GM03348 (cell line): Measurements from ENCODE around the gene MAPKAPK3.
"Not testable (repeated sequence)": the region's sequence is repeated elsewhere in the genome, so short reads cannot be mapped to it uniquely, and the experiment has no call there.

Experiments used
- DNase-seq: peaks from one replicate; pipeline ENCODE4 v3.0.0; 2012; ENCODE audit warnings: low spot score

Gene MAPKAPK3

DNA sequence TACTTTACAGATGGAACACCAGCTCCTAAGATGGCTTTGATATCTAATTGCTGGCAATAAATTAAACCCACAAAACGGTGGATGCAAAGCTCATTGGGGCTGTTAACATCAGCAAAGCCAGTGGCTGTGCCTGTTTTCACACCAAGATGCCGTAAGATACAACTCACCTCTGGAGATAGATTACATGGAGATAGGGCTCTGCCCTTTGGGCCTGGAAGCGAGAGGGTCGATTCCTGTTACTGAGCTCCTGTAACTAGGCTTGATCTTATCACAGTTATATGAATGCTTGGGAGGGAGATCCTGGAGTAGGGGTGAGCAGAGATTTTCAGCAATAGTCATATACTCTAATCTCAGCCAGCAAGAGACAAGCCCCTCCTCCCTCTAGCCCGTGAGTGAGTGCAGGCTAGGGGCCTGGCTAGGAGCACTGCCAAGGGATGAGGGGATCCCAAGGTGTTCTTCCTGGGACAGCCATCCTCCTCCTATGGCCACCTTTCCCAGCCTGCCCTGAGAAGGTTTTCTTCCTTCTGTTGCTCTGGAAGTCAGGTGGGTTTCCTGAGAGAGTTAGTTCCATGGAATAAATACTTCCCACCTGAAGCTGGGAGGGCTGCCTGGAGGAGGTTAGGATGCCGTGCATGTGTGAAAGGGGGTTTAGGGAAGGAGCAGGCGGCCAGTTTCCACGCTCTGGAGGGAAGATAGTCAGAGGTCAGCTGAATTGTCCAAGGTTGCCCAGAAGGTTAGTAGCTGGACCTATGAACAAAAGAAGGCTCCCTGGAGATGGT, 39.7 kb downstream of the MAPKAPK3 start:
- no peak for DNase-seq

DNA sequence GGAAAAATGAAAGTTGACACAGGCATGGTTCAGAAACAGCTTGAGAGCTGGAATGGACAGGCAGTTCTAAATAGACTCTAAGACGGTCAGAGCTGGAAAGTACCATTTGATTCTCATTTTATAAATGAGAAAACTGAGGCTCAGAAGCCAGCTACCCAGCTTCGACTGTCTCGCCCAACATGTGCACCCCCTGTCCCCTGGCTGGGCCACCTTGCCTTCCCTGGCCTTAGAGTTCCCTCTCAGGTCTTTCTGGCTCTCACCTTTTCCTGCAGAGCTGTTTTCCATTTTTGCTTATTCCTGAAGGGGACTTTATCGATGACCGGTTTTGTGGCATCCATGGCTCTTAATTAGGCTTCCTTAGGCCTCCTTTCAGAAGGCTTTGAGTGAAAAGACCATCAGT, 40.5 kb downstream of the MAPKAPK3 start:
- DNase-seq = no peak

DNA sequence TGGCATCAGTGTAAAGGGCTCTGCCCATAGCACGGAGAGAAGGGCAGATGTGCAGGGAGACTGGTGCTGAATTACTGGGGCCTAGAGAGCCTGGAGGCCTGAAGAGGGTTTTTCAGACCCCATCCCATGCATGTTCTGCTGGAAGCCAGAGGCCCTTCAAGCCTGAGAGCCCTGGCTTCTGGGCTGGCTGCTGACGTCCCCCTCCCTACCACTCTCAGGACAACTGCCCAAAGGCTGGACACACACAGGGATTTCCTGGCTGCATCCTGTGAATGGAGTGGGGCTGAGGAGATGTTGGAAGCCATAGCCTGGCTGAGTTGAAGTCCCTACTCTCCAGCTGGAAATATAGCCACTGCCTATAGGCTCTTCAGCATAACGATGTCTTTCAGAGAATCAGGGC, 40.9 kb downstream of the MAPKAPK3 start:
- no peak for DNase-seq

DNA sequence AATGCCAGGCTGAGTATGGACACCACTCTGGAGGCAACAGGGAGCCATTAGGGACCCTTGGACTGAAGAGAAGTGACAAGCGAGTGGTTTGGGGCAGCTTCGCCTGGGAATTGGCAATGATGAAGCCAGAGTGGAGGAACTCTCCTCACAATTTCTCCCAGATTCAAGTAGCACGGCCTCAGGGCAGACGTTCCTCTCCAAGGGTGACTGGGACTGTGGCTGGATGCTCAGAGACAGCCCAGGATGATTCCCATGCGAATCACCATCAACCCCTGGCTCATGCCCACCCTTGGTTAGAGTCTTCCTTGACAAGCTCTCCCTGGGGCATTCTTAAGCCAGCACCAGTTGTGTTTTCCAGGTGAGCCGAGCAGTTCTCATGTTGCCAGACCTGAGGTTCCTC, 41.5 kb downstream of the MAPKAPK3 start:
- no peak for DNase-seq

DNA sequence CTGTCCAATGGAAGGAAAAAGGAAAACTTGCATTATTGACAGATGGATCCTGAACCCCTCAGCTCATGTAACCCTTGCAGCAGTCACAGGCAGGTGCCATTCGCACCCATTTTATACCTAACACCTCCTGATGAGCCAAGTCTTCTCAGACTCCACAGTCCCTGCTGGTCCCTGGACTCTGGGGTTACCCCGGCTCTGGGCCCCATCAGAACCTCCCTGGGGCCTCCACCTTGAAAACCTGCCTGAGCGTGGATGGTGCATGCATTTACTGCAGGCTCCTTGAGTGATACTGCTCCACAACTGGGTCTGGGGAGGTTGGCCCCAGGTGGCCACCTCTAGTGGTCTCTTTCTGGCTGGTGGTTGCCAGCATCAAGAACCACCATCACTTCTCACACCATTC, 41.9 kb downstream of the MAPKAPK3 start:
- DNase-seq = no peak

DNA sequence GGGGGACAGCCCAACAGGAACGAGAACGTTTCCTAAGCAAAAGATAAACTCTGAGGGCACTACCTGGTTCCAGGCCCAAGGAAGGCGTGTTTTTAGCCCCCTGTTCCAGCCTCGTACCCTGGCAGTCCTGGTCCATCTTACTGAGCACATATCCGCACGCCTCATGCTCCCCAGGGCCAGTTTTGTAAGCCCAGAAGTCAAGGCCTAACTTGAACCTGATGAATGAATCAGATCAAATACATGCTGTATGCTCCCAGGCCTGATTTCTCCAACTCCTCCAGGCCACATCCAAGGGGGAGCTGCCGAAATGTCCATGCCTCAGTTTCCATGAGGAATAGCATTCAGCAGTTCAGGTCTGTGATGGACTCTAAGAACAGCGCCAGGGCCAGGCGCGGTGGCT, 43.4 kb downstream of the MAPKAPK3 start:
- no peak for DNase-seq

DNA sequence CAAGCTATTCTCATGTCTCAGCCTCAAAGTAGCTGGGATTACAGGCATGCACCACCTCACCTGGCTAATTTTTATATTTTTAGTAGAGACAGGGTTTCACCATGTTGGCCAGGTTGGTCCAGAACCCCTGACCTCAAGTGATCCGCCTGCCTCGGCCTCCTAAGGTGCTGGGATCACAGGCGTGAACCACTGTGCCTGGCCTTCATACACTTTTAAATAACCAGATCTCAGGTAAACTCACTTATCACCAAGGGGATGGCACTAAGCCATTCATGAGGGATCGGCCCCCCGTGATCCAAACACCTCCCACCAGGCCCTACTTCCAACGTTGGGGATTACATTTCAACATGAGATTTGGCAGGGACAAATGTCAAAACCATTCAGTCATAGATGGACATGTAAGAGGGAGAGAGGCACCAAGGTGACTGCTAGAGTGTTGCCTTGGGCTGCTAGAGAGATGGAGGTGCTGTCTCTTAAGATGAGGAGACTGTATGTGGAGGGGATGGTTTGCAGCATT, 44.4 kb downstream of the MAPKAPK3 start:
- DNase-seq = no peak

DNA sequence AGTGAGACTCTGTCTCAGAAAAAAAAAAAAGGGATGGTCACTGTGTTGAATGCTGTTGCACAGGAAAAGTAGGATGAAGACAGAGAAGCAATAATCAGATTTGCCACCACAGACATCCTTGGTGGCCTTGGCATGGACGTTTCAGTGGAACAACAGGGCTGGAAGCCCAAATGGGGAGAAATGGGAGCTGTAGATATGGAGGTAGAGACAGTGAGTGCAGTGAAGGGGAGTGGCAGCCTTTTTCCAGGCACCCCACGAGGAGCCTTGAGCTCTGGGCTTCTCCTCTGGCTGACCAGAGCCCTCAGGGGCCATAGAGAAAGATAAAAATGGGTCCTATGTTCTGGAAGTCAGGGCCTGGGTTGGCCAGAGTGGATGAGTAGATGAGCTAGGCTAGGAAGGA, 45.5 kb downstream of the MAPKAPK3 start:
- DNase-seq = no peak

DNA sequence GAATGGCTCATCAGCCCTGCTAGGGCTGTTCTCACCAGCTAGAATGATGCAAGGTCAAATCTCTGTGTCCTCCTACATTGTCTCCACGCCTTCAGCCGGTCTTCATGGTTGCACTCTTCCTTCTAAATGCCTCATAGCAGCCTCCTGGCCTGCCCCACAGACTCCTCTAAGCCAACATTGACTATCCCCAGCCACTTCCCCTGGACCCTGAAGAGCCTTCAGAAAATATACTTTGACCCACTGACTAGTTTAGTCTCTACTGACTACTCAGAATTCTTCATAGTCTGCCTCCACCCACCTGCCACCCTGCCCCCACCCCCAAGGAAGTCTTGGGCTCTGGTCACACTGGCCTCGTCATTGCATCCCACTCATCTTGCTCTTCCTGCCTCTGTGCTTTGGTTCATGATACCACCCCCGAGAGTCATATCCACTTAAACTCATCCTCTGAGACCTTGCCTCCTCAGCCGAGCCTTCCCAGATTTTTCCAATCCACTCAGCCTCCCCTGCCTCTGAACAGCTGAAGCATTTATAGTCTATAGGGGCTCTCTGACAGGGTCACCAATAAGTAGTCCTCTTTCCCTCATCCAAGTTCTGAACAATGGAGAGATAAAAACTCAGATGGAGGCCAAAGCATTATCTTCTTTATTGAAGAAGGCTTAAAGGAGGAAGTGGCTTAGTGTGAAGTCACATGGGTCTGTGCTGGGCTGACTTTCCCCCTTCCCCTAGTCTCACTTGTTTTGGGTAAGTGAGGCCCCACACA, 48.3 kb downstream of the MAPKAPK3 start:
- DNase-seq = no peak

DNA sequence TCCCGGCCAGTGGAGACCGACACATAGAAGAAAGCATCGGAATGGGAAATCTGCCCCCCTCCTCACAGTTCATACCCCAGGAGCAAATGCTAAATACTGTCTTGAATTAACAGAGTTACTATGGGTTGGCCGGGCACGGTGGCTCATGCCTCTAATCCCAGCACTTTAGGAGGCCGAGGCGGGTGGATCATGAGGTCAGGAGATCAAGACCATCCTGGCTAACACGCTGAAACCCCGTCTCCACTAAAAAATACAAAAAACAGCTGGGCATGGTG, 48.8 kb downstream of the MAPKAPK3 start:
- DNase-seq = not testable (repeated sequence)

DNA sequence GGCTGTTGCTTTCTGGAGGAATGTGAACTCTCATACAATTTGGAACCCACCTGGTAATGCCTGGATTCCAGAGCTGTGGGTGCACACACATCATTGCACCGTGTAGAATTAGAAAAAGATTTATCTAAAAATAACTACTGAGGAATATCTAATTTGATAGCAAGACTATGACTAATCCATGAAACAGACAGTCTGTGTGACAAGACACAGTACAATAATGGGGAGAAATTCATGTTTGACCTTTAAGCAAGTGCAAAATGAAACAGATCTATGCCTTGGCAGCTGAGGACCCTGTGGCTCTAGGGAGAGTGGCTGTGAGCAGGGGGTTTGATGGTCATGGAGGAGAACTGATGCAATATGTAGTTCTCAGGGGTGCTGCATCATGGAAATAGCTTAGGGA, 49.9 kb downstream of the MAPKAPK3 start:
- DNase-seq = no peak

DNA sequence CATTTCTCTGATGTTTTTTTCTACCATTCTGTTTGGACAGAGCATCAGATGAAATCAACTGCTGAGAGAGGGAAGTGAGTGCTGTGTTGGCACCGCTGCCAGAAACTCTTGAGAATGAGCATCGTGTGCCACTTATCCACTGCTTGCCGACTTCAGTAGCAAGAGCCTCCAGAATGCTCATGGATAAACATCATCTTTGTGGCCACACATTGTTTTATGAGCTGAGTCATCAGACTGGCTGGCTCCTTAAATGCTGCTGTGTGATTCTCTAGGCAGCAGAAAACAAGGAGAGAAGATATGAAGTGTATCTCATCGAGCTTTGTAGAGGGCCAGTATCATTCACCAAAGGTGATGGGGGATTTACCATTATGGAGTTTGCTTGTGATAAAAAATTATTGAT, 54.4 kb downstream of the MAPKAPK3 start:
- DNase-seq = peak; percentile 83

DNA sequence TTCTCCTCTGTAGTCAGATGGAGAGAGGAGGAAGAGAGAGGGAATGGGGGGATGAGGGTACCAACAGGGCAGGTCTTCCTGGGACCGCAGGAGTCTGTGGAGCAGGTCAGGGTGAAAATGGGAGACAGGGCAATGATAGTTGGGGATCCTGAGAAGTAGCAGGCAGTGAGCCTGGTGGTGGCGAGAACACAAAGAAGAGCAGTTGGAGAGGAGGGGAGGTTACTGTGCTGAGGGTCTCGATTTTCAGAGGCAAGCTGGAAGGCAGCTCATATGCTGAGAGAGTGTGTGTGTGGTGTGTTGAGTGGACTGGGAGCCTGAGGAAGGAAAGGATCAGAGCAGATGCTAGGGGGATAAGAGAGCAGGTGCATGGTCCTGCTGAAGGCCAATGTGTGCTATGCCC, 55.7 kb downstream of the MAPKAPK3 start:
- DNase-seq = no peak

DNA sequence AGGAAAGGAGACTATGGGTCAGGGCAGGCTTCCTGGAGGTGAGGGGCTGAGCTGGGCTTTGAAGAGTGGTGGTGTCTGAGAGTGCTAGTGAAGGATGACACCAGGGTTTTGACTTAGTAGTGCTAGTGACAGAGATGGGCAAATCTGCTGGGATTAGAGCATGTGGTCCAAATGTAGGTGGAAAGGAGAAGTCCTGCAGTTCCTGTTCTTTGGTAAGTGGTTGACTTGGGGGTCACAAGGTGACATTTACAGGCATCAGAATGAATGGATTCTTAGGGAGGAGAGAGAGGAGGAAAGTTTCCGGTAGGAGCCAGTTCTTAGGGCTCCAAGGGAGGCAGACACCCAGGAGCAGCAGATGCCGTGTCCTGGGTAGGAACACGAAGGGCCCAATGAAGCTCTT, 57.0 kb downstream of the MAPKAPK3 start:
- DNase-seq = no peak

DNA sequence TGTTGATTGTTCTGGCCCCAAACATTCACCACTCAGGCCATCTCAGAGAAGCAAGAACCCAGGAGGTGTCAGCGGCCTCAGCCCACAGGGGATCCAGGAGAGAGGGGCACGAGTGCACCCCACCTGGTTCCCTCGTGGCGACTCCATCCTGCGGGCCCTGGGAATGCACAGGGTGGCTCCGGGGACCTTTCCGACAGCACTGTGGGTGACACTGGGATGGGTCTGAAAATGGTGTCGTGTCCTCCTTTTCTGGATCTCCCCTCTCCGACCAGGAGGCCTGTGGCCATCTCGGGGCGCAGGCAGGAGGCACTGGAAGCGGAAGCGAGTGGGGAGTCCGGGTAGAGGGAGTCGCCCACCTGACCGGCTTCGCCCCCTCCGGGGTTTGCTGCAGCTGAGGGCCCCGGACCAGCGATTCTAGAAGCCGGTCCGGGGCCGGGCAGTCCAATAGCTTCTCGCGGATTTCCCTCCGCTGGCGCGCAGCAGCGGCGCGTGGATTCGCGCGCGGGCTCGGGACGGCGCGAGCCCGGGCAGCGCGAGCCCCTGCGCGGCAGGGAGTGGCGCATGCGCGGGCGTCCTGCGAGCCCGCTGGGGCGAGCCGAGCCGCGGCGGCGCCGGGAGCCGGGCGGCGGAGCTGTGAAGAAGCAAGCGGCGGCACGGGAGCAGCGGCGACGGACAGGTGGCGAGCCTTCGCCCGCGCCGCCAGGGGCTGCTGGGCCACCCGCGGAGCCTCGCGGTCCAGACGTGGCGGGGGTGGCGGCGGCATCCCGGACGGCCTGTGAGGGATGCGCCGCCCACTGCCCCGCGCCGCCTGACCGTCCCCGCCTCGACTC, 57.6 kb downstream of the MAPKAPK3 start, which contains the start of gene DOCK3:
Gene DOCK3 (plus strand): TSS at position 579 of the 830 bp plus-strand sequence. CDS start 337 bp downstream, outside the sequence.
- peak; percentile 96 for DNase-seq

DNA sequence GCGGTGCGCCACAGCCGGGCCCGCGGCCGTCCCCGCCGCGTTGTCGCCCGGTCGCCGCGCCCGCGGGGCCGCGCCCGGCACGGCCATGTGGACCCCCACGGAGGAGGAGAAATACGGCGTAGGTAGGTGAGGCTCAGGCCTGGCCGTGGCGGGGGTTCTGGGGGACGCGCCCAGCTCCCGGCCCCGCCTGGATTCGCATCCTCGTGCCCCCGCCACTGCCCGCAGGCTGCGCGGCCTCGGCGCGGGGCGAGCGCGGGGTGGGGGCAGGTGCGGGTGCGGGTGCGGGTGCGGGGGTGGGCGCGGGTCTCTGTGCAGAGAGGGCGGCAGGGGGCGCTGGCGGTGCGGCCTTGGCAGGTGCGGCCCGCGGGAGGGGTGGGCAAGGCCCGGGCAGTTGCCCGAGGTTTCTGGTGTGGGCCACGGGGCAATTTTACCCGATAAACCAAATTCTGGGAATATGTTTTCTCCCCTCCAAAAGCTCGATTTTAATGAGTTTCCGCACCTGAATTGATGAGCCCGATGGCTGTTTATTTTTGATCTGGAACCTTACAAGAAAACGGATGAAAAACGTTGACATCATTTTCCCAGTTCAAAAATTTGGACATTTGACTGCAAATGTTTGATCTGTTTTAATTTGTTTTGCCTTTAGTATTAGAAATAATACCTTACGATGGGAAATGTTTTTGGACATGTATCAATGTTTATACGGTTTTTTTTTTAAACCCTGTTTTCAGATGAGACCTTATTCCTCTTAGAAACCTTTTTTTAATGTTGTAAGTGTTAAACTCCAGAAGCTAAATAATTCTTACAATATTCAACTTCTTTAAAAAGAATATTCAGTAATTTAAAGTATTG, 58.5 kb downstream of the MAPKAPK3 start:
- peak; percentile 32 for DNase-seq

DNA sequence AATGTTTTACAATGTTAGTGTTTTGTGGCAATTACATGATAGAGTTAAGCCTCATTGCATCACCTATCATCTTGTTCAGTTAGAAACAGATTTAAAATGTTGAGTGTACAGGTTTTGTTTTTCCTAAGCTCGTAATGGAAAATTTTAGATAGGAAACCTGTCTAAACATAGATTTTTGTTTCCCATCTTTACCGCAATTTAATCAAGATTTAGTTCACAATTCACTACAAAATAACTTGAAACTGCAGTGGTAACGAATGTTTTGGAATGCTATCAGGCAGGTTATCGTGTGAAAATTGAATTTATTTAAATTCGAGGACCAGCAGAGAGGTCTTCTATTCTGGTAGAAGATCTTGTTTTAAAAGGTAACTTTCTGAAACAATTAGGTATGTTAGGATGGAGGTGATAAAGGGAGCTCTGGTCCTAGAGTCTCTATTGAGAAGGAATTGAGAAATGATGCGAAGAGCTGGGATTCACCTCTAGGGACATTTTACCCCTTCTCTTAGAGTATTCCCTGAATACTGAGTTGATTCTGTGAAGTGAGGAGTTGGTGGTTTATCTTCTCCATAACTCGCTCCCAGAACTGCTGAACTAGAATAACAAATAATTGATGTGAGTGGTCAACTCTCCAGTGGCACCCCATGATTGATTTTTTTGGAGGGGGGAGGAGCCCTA, 59.2 kb downstream of the MAPKAPK3 start:
- no peak for DNase-seq

DNA sequence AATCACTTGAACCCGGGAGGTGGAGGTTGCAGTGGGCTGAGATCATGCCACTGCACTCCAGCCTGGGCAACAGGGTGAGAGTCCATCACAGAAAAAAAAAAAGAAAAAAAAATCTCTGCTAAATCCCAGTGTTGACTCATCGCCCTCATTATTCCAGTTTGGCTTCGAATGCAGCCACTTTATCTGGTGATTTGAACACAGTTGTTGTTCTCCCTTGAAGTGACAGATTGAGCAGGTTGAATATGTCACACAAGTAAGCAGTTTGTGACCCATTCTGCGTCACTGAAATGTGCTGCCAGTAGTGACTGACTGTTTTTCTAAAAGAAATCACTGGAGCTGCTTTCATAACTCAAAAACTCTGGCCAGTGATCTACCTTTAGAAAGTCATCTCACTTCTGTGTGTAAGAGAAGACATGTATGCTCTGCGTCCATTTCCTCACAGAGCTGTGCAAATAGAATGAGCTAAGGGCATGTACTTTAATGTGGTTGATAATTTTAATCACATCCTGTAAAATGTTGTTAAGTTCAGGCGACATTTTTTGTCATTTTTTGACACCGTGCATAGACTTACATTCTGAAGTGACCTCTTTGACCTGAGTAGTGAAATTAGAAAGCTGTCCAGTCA, 70.3 kb downstream of the MAPKAPK3 start:
- no peak for DNase-seq

DNA sequence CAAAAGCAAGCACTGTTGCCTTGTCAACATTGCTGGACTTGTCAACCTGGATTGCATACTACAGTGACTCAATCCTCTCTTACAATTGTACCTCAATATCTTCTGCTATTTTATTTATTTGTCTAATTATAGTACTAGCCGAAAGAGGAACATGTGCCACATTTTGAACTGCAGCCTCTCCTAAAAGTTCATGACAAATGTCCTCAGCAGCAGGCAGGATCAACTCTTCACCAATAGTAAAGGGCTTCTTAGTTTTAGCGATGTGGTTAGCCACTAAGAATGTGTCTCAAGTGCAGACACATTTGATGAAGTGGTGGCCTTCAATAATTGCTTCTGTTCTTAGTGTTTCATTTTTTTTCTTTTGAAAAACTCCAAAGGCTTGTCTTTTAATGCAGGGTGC, 71.0 kb downstream of the MAPKAPK3 start:
- no peak for DNase-seq

DNA sequence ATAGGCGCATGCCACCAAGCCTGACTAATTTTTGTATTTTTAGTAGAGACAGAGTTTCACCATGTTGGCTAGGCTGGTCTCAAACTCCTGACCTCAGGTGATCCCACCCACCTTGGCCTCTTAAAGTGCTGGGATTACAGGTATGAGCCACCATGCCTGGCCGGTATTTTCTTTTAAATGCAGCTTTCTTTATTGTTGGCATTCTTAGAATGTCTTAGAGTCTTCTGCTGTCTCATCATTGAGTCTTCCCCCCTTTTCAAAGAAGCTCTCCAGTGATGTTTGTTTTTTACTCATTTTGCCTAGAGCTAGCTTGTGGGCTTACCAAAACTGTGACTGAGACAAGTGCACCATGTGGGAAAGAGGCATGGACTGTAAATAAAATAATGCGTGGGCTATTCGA, 71.7 kb downstream of the MAPKAPK3 start:
- DNase-seq = not testable (repeated sequence)

DNA sequence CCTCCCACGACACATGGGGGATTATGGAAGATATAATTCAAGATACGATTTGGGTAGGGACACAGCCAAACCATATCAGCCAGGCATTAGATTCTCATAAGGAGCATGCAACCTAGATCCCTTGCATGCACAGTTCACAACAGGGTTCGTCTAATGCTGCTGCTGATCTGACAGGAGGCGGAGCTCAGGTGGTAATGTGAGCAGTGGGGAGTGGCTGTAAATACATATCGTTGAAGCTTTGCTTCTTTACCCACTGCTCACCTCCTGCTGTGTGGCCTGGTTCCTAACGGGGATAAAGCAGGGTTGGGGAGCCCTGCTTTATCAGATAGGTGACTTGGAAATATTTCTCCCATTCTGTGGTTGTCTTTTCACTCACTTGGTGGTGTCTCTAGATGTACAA, 72.6 kb downstream of the MAPKAPK3 start:
- no peak for DNase-seq
